ENCODE data around the gene BATF.

- TF ChIP-seq POLR2A (IDR thresholded peaks at IDR 0.05; ENCODE audit: low read length): no peak
- no peak for TF ChIP-seq GATA1 (IDR thresholded peaks at IDR 0.05; ENCODE audit: low read depth, low read length)
Measured at GRCh38 chr14:75568791-75569190, 46.5 kb downstream of the BATF start.

Data from erythroblast (primary cell).